ENCODE measurements around the gene RECQL5.
A peak's percentile ranks its signal among the peaks of the same experiment; 100 is the strongest.

Gene RECQL5

GRCh38 chr17:75633486-75634375, 33.2 kb downstream of the RECQL5 start:
- peak; percentile 88 for DNase-seq (ENCODE audit: low read depth, low spot score)

GRCh38 chr17:75632863-75633485, 34.0 kb downstream of the RECQL5 start, which contains the start of gene SMIM5:
SMIM5 (plus strand) TSS chr17:75633434; CDS start chr17:75640202, 6,768 bp downstream.
- DNase-seq (ENCODE audit: low read depth, low spot score) = peak; percentile 82

DNA sequence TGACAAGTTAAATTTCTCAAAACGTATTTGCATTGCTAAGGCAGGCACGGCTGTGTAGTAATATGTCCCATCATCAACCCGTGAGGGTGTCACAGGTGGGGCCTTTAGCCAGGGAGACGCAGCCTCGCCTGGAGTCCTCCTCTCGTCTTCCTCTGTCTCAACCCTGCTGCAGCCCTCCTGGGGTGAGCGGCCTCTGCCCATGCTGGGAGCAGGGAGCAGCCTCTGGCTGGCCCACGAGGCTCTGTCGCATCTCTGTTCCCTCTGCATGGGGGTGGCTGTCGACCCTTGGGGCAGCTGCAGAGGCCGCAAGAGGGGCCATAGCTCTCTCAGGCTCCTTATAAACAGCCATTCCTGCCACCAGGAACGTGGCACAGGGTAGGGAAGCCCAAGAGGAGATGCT, 34.5 kb downstream of the RECQL5 start:
- DNase-seq (ENCODE audit: low read depth, low spot score) = no peak

DNA sequence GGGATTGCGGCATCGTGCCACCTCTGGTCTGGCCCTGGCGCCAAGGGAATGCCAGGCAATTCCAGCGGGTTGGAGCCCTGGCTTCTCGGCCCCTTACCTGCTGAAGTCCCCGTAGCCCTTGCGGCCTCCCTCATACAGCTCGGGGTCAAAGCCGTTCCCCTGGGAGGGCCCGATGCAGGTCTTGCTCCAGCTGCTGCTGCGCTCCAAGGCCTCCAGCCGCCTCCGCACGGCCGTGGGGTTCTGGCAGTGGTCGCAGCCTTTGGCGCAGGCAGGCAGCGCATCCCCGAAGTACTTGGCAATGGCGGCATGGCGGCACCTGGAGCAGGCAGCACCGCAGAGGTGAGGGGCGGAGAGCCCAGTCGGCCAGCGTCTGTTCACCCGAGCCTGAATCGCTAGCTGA, 35.6 kb downstream of the RECQL5 start:
- DNase-seq (ENCODE audit: low read depth, low spot score) = no peak

- no peak for DNase-seq (ENCODE audit: low read depth, low spot score)
Observed at GRCh38 chr17:75630071-75630917, 36.7 kb downstream of the RECQL5 start.

GRCh38 chr17:75629157-75629556, 37.8 kb downstream of the RECQL5 start:
- no peak for DNase-seq (ENCODE audit: low read depth, low spot score)

- DNase-seq (ENCODE audit: low read depth, low spot score) = no peak
Observed at GRCh38 chr17:75628425-75628824, 38.5 kb downstream of the RECQL5 start.

DNA sequence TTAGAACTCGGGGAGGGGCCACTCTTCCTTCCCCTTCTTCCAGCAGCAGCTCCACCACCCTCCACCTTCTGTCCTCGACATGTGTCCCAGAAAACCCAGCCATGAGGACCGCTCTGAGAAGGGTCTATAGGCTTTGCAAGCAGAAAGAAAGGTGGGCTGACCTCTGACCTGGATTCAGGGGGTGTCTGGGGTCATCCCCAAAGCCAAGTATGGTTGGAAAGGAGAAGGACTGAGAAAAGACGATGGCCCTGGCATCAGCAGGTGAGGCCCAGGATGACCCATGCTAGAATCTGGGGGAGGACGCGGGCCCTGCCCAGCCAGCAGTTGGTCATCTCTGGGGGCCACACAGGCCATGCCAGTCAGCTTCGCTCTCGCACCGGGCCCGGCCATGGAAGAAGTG, 39.9 kb downstream of the RECQL5 start:
- no peak for DNase-seq (ENCODE audit: low read depth, low spot score)

GRCh38 chr17:75626496-75627038, 40.4 kb downstream of the RECQL5 start:
- DNase-seq (ENCODE audit: low read depth, low spot score) = no peak

DNA sequence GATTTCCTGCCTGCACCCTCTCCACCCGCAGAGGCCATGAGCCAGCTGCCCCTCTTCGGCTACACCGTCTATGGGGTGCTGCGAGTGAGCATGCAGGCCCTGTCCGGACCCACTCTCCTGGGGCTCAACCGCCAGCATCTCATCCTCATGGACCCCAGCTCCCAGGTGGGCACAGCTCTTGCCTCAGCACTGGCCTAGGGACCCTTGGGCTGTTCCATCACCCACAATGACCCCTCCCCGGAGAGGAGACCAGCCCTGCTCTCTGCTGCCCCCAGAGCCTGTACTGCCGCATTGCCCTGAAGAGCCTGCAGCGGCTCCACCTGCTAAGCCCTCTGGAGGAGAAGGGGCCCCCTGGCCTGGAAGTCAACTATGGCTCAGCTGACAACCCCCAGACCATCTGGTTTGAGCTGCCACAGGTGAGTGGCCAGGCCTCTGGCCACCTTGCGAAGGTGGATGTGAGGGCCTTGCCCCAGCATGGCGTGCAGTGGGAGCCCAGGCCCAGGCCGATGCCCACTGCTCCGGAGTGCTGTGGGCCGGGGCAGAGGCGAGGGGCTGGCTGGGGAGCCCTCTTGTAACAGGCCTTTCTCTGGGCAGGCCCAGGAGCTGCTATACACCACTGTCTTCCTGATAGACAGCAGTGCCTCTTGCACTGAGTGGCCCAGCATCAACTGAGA, 41.0 kb downstream of the RECQL5 start:
- DNase-seq (ENCODE audit: low read depth, low spot score) = no peak

GRCh38 chr17:75624714-75625345, 42.1 kb downstream of the RECQL5 start:
- DNase-seq (ENCODE audit: low read depth, low spot score) = no peak

DNA sequence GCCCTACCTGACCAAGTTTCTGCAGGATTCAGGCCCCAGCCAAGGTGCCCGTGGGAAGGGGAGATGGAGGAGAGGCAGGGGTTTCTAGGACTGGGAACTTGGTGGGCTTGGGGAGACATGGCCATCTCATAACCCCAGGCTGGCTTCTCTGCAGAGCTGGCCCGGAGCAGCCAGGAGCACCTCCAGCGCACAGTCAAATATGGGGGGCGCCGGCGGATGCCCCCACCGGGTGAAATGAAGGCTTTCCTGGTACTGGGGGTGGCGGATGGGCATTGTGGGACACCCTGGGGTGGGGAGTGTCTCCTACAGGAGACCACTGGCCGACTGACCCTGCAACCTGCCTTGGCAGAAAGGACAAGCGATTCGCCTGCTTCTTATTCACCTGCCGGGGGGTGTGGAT, 42.9 kb downstream of the RECQL5 start:
- DNase-seq (ENCODE audit: low read depth, low spot score) = no peak

DNA sequence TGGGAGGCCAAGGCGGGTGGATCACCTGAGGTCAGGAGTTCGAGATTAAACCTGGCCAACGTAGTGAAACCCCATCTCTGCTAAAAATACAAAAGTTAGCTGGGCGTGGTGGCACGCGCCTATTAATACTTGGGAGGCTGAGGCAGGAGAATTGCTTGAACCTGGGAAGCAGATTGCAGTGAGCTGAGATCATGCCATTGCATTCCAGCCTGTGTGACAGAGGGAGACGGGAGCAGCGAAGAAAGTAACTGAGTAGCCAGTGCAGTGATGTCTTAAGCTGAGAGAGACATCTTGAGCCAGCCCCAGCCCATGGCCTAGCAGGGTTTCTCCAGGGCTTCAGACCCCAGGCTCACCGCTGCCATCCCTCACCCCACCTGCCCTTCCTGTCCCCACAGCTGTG, 43.6 kb downstream of the RECQL5 start:
- no peak for DNase-seq (ENCODE audit: low read depth, low spot score)

DNA sequence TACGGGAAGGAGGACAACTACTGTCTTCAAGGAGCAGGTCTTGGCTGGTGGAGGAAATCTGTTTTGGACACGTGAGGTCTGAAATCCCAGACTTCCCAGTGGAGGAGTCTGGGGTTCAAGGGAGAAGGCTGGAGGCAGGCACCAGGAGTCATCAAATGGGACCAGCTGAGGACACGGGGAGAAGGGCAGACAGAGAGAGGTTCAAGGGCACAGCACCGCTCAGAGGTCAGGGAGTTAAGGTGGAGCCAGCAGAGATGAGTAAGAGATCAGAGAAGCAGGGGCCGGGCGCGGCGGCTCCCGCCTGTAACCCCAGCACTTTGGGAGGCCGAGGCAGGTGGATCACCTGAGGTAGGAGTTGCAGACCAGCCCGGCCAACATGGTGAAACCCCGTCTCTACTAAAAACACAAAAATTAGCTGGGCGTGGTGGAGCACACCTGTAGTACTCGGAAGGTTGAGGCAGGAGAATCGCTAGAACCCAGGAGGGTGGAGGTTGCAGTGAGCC, 44.1 kb downstream of the RECQL5 start:
- DNase-seq (ENCODE audit: low read depth, low spot score) = no peak

- DNase-seq (ENCODE audit: low read depth, low spot score) = no peak
Observed at GRCh38 chr17:75622076-75622475, 44.9 kb downstream of the RECQL5 start.

DNA sequence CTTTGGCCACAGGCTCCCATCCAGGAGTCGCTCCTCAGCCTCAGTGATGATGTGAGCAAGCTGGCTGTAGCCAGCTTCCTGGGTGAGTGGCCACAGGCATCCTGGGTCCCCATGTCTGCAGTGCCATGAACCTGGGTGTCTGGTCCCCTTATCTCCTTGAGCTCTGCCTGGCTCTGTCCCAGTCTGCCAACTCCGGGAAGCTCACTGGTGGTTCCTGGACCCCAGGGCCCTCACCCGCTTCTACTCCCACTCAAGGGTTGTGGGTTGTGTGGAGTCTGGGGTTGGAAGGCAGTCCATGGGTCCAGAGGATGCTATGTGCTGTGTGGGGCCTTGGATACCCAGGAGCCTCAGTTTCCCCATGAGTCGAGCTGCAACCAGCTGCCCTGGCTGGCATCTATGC, 45.5 kb downstream of the RECQL5 start:
- DNase-seq (ENCODE audit: low read depth, low spot score) = no peak

GRCh38 chr17:75619506-75620431, 47.2 kb downstream of the RECQL5 start:
- no peak for DNase-seq (ENCODE audit: low read depth, low spot score)

- DNase-seq (ENCODE audit: low read depth, low spot score) = no peak
Observed at GRCh38 chr17:75617675-75618074, 49.3 kb downstream of the RECQL5 start.

GRCh38 chr17:75617218-75617617, 49.7 kb downstream of the RECQL5 start:
- no peak for DNase-seq (ENCODE audit: low read depth, low spot score)
